Activated CD4-positive, alpha-beta T cell treated with anti-CD3 and anti-CD28 coated beads for 4 hours (primary cell): Measurements from ENCODE around the gene CD4.

Source experiments
- DNase-seq, 2 donors: peaks; one replicate each; pipeline ENCODE4 v3.0.0-alpha.2; 2020

The CD4 gene

GRCh38 chr12:6829536-6830220 lies 40.4 kb downstream of the CD4 start:
- DNase-seq = no peak

- no peak for DNase-seq
These were observed 41.1 kb downstream of the CD4 start for GRCh38 chr12:6830286-6830890.

- DNase-seq = no peak
These were observed 41.7 kb downstream of the CD4 start for GRCh38 chr12:6830999-6831398.

- no peak for DNase-seq
These were observed 42.2 kb downstream of the CD4 start for GRCh38 chr12:6831450-6831995.

GRCh38 chr12:6832125-6832524 lies 42.8 kb downstream of the CD4 start:
- DNase-seq = no peak

- no peak for DNase-seq
These were observed 44.0 kb downstream of the CD4 start for GRCh38 chr12:6833189-6833890.

GRCh38 chr12:6834254-6834653 lies 44.9 kb downstream of the CD4 start:
- no peak for DNase-seq

- no peak for DNase-seq
These were observed 45.5 kb downstream of the CD4 start for GRCh38 chr12:6834873-6835272.

GRCh38 chr12:6836851-6837250 lies 47.5 kb downstream of the CD4 start:
- DNase-seq = no peak

- no peak for DNase-seq
These were observed 48.2 kb downstream of the CD4 start for GRCh38 chr12:6837370-6838060.

GRCh38 chr12:6838854-6839253 lies 49.5 kb downstream of the CD4 start:
- DNase-seq = no peak

GRCh38 chr12:6839482-6840201 lies 50.3 kb downstream of the CD4 start:
- DNase-seq = no peak

- no peak for DNase-seq
These were observed 51.0 kb downstream of the CD4 start for GRCh38 chr12:6840330-6840729.

- no peak for DNase-seq
These were observed 51.6 kb downstream of the CD4 start, which contains the start of gene GNB3 for GRCh38 chr12:6840761-6841515. GNB3 (plus strand) TSS chr12:6840925; CDS start chr12:6841288, 363 bp downstream.

- no peak for DNase-seq
These were observed 52.7 kb downstream of the CD4 start for GRCh38 chr12:6842075-6842474.

GRCh38 chr12:6843118-6843902 lies 54.0 kb downstream of the CD4 start:
- DNase-seq = no peak

- no peak for DNase-seq
These were observed 56.1 kb downstream of the CD4 start for GRCh38 chr12:6845395-6845794.

GRCh38 chr12:6846316-6846869 lies 57.1 kb downstream of the CD4 start:
- DNase-seq = no peak

- no peak for DNase-seq
These were observed 58.3 kb downstream of the CD4 start for GRCh38 chr12:6847676-6848075.

- DNase-seq = no peak
These were observed 60.1 kb downstream of the CD4 start for GRCh38 chr12:6849427-6849826.
